Gastrocnemius medialis (tissue), 4 donors: Measurements from ENCODE around the gene PRKAR2B.

Experiments used
- POLR2A ChIP-seq, 2 donors: fragments of 450-650 bp; IDR thresholded peaks; one replicate each; pipeline ENCODE4 v1.6.1; 2017; ENCODE audit warnings: antibody characterized with exemption in 2 of 2, mild to moderate bottlenecking in 2 of 2, moderate library complexity in 2 of 2
- TF ChIP-seq, protein P1 (sequence below), 5 experiments: fragments of 450-650 bp in 3 of 5; fragments of 200-600 bp in 2 of 5; sonication (generic) in 2 of 5; IDR thresholded peaks in 4 of 5; conservative IDR thresholded peaks in 1 of 5; 1 replicate in 4 of 5; 2 replicates in 1 of 5; pipeline ENCODE4 v1.5.1; 2016 to 2019; ENCODE audit warnings: antibody characterized with exemption in 5 of 5, mild to moderate bottlenecking in 3 of 5, moderate library complexity in 3 of 5

DNA sequence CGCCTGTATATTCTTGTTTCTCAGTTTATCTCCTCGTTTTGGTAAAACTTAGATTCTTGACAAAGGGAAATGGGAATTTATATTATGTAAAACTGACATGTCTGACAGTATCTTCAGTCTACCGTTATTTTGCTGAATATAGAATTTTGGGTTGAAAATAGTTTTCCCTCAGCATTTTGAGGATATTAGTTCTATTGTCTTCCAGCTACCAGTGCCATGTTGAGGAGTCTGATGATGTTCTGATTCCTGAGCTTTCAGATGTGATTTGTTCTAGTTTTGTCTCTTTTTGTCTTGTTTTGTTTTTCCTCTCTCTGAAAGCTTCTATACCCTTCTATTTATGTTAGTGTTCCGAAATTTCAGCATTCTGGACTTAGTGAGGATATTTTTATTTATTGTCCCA, 8.0 kb upstream of the PRKAR2B start:
- TF ChIP-seq, protein P1, sequence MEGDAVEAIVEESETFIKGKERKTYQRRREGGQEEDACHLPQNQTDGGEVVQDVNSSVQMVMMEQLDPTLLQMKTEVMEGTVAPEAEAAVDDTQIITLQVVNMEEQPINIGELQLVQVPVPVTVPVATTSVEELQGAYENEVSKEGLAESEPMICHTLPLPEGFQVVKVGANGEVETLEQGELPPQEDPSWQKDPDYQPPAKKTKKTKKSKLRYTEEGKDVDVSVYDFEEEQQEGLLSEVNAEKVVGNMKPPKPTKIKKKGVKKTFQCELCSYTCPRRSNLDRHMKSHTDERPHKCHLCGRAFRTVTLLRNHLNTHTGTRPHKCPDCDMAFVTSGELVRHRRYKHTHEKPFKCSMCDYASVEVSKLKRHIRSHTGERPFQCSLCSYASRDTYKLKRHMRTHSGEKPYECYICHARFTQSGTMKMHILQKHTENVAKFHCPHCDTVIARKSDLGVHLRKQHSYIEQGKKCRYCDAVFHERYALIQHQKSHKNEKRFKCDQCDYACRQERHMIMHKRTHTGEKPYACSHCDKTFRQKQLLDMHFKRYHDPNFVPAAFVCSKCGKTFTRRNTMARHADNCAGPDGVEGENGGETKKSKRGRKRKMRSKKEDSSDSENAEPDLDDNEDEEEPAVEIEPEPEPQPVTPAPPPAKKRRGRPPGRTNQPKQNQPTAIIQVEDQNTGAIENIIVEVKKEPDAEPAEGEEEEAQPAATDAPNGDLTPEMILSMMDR (IDR thresholded peaks at IDR 0.05 in 4 of 5, conservative IDR thresholded peaks at IDR 0.05 in 1 of 5), result no peak
- TF ChIP-seq POLR2A (IDR thresholded peaks at IDR 0.05), result no peak
